HG03442 (cell line): ENCODE data around the gene ATP5F1E.
"Not testable (repeated sequence)": the region's sequence is repeated elsewhere in the genome, so short reads cannot be mapped to it uniquely, and the experiment has no call there.

Experiments used
- ATAC-seq: cut with Tn5 transposase; IDR thresholded peaks from one replicate; pipeline ENCODE4 v1.9.1; 2021; ENCODE audit warnings: mild to moderate bottlenecking, moderate library complexity; ENCODE audit not compliant: unreplicated experiment

ATP5F1E gene

GRCh38 chr20:59043698-59044097 lies 11.6 kb upstream of the ATP5F1E start:
- no peak for ATAC-seq

- ATAC-seq, result peak; percentile 89
These were observed 10.9 kb upstream of the ATP5F1E start for GRCh38 chr20:59042796-59043631.

- ATAC-seq, result peak; percentile 29
These were observed 10.1 kb upstream of the ATP5F1E start, which contains the start of gene PRELID3B for GRCh38 chr20:59042151-59042795. TSS of gene PRELID3B (minus strand) at chr20:59042786. CDS start at chr20:59042730, 56 bp downstream.

DNA sequence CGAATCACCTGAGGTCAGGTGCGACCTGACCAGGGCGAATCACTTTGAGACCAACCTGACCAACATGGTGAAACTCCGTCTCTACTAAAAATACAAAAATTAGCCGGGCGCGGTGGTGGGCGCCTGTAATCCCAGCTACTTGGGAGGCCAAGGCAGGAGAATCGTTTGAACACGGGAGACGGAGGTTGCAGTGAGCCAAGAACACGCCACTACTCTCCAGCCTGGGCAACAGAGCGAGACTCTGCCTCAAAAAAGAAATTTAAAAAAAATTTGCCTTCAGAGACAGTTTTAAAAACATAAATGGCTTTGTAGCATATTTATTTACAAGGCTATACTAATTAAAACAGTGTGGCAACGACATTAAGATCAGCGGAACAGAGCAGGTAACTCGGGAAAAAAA lies 9.4 kb upstream of the ATP5F1E start:
- ATAC-seq, result not testable (repeated sequence)

- no peak for ATAC-seq
These were observed 8.5 kb upstream of the ATP5F1E start for GRCh38 chr20:59040667-59041066.

DNA sequence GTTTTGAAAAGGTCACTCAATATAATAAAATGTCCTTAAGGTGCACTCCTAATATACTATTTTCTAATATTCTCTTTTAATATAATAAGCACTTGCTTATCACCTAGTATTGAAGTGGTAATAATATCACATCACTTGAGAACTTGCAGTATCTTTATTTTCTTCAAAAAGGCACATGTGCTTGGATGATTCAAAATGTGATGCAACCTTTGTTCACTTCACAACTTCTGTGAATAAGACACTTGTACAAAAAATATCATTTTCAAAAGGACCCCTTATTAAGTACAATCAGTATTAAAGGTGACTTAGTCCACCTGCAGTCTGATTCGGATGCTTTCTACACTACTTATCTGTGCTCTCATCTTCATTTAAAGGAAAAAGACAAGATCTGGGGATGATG lies 7.1 kb upstream of the ATP5F1E start:
- no peak for ATAC-seq

- ATAC-seq, result no peak
These were observed 5.3 kb upstream of the ATP5F1E start for GRCh38 chr20:59037386-59037785.

- ATAC-seq, result no peak
These were observed 3.2 kb upstream of the ATP5F1E start for GRCh38 chr20:59035381-59035780.

DNA sequence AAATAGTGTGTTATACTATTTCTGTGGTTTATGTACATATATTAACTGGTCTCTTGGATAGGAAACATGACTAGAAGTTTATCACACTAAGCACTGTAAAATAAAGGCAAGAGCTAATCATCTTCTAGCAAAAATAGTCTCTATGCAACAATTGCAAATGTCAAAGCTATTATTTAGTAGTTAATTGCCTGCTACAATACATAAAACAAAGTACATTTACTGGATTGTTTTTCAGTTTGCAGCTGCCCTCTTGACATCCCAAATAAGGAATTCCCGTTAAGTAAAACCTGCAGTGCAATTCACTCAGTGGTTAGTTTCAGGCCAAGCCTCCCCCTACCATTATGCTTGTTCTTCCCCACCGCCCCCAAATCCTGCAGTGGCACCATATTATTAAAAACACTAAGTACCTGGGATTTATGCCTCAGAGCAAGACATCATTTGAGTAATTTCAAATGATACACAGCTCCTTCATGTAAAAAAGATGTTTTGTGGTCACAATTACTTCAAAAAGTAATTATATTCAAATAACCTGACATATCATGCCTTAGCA lies 1.6 kb upstream of the ATP5F1E start:
- ATAC-seq, result no peak

- ATAC-seq, result no peak
These were observed 958 bp upstream of the ATP5F1E start for GRCh38 chr20:59033093-59033492.

- no peak for ATAC-seq
These were observed 551 bp upstream of the ATP5F1E start for GRCh38 chr20:59032713-59033059.

- no peak for ATAC-seq
These were observed 542 bp downstream of the ATP5F1E start for GRCh38 chr20:59031564-59032022.

DNA sequence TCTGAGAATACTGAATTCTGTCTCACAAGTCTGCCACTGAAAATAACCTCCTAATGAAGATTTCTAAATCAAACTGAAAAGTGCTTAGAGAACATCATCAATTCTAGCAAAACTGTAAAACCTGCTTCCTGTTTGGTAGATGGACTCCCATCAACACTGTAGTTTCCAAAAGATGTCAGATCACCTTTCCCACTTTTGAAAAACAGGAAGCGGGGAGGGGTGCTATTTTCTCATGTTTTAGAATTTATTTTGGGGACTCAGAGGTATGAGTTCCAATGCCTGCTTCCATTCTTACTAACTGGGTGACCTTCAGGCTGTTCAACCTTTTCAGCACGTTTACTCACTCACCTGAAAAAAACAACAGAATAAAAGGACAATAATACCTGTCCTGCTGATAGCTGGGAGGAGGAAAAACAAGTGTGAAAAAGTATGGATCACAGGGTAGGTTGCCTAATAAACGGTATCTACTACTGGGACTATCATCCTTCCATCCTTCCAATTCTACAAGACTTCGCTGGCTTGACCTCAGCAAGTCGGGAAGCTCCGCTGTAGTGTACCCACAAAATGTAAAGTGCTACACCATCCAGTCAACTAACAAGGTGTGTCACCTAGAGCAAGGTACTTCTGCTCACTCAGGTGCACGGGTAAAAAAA lies 1.1 kb downstream of the ATP5F1E start:
- ATAC-seq, result no peak

GRCh38 chr20:59028812-59029211 lies 3.3 kb downstream of the ATP5F1E start:
- no peak for ATAC-seq

DNA sequence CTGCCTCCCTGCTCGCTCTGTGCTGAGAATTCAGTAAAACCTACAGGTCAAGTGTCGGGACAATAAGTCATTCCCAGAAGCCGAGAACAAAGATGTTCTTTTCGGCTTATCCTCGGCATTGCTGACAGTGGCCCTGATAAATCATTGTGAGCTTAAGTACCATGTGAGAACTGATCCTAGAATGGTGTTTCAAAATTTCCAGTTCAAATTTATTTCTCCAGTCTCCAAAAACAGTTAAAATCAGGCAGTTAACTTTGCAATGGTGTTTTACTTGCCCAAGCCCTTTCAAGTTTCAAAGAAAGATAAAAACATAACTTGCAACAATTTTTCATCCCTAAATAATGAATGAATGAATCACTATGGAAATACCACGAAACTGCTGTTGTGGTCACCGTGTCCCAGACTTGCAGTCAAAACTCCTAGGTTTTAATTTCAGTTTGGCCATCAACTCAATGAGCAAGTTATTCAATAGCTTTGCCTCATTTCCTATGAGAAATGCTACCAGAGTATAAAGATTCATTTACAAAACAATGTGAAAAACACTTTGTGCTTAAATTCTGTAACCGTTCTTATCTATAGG lies 4.3 kb downstream of the ATP5F1E start:
- ATAC-seq, result no peak

- no peak for ATAC-seq
These were observed 5.0 kb downstream of the ATP5F1E start for GRCh38 chr20:59026904-59027740.

GRCh38 chr20:59025511-59025910 lies 6.6 kb downstream of the ATP5F1E start:
- ATAC-seq, result no peak

DNA sequence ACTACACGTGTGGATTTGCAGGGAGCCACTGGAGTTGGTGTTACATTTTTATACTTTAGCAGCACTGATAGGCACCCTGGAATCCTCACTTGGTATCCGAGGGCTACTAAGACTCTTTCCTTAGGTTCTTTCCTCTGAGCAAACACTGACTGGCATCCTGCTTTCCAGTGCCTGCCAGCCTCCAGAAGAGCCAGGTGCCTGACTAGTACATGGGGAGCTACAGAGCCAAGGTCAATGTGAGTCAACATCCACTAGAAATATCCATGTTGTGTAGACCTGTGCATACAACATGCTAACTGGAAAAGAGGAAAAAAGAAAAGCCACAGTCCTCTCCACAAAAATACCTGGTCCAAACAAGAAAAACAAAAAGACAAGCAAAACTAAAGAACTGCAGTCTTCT lies 7.0 kb downstream of the ATP5F1E start:
- no peak for ATAC-seq

DNA sequence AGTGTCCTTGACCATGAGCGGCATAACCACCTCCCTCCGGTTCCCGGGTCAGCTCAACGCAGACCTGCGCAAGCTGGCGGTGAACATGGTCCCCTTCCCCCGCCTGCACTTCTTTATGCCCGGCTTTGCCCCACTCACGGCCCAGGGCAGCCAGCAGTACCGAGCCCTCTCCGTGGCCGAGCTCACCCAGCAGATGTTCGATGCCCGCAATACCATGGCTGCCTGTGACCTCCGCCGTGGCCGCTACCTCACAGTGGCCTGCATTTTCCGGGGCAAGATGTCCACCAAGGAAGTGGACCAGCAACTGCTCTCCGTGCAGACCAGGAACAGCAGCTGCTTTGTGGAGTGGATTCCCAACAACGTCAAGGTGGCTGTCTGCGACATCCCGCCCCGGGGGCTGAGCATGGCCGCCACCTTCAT lies 8.0 kb downstream of the ATP5F1E start:
- no peak for ATAC-seq

DNA sequence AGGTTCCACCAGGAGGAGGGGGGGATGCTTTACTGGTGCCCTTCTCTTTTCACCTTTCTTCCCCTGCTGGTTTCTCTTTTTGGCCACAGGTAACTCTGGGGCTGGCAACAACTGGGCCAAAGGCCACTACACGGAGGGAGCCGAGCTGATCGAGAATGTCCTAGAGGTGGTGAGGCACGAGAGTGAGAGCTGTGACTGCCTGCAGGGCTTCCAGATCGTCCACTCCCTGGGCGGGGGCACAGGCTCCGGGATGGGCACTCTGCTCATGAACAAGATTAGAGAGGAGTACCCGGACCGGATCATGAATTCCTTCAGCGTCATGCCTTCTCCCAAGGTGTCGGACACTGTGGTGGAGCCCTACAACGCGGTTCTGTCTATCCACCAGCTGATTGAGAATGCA lies 8.5 kb downstream of the ATP5F1E start:
- no peak for ATAC-seq
